ENCODE measurements around the gene MGAT4A.

MGAT4A gene

DNA sequence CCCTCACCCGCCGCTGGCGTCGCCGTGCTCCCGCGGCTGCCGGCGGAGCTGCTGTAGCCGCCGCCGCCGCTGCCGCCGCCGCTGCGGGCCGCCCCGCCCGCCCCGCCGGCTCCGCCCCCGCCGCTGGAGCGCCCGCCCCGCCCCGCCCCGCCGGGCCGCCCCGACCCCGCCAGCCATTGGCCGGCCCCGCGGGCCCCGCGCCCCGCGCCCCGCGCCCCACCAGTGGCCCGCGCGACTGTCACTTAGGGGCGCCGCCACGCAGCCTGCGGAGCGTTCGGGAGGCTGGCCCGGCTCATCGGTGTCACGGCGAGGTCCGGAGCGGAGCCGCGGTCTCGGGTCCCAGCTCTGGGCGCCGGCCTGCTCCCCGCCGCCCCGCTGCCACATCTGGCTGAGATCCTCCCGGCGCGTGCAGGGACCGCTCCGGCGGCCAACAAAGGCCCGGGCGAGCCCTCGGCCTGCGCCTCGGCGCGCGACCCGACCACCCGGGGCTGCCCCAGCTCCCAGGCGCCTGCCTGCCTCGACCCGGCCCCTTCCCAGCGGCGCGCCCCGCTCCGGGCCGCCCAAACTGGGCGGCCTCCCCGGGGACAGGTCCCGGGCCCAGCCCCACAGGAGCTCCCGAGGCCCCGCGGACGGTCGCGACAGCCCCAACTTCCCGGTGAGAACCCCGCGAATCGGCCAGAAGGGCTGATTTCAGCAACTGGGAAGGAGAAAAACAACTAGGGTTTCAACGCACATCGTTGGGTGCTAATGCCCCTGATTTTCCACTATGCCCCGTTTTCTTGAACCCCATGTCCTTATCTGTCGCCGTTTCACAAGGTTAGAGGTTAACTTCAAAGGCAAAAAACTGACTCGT, at the start of gene MGAT4A:
TSS of gene MGAT4A (minus strand) at position 92 of the 853 bp plus-strand sequence. CDS start 4,800 bp downstream, outside the sequence.
- no peak for DNase-seq

DNA sequence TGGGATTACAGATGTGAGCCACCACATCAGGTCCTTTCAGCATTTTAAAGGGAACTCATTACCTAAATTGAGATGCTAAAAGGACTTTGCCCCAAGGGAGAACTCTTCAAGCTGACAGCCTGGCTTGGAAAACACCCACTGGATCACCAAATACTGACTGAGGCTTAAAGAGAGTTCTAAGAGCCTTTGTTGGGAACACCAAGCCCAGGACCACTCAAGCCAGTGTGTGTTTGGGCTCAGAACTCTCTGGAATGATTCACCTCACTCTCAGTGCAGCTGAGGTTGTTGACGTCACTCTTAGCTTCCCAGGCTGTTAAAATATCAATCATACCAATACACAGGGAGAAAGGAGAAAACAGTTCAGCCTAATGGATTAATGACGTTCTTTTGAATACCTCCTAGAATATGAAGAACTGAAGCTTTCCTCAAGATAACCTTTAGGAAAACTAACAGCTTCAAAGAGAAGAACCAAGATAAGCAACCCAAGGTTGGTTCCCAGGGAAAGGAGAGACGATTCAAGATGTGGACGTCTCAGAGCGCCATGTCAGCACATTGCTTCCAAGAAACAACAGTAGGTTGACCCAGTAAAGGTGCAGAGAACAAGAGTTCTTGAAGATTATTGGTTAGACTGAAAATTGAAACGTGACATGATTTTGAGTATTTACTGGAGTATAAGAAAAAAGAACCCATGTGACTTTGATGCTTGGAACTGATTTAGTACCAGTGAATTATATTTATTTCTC, 48.0 kb upstream of the MGAT4A start:
- no peak for DNase-seq

DNA sequence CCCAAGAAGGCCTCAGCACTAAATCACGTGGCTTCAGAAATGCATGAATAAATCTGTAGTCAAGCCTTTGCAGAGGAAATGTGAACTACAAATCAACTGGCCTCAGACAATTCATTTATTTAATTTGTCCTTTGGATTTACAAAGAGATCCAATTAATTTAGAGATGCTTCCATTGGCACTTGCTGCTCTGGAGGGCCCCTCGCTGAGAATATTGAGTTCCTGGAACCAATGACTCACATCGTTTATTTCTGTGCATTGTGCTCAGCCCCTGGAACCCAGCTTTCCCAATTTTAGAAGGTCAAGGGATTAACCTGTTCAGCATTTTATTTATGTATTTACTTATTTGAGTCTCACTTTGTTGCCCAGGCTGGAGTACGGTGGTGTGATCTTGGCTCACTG, 47.2 kb upstream of the MGAT4A start:
- no peak for DNase-seq

DNA sequence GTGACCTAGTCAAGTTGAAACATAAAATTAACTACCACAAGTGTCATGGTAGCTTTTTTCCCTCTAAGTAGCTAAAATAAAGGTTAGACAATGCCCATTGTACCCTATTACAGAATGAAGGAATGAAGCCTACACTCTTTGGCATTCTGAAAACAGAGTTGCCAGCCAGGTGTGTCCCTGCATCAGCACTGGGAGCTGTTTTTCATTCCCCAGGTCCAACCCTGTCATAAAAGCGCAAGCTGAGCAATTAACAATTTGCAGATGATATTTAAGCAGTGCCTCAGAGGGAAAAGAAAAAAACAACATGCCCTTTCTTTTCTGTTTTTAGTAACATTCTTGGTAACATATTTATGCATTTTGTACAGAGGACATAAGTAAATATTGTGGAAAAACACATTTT, 46.8 kb upstream of the MGAT4A start:
- DNase-seq = no peak

DNA sequence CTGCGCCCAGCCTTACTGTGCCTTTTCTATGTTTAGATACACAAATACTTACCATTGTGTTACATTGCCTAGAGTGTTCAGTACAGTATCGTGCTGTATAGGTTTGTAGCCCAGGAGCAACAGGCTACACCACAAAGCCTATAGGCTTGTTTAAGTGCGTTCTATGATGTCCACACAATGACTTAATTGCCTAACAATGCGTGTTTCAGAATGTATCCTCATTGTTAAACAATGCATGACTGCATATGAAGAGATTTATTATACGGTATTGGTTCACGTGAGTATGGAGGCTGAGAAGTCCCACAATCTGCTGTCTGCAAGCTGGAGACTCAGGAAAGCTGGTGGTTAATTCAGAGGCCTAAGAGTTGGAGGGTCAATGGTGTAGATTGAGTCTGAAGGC, 46.1 kb upstream of the MGAT4A start:
- DNase-seq = no peak

DNA sequence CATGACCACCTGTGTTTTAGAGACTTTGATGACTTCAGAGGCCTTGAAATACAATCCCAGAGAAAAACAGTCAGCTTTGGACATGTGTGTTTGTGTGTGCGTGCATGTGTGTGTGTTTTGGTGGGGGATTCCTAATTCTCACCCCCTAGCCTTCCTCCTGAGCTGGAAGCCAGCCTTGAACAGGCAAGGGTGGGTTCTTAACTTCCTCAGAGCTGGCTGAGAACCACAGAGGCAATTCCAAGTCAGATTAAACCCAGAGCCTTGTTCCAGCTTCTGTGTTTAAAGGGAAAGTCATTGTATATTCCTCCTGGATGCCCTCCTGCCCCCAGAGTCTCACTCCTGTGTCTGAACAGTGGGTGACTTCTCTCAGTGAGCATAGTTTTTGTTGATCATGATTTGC, 45.2 kb upstream of the MGAT4A start:
- no peak for DNase-seq

DNA sequence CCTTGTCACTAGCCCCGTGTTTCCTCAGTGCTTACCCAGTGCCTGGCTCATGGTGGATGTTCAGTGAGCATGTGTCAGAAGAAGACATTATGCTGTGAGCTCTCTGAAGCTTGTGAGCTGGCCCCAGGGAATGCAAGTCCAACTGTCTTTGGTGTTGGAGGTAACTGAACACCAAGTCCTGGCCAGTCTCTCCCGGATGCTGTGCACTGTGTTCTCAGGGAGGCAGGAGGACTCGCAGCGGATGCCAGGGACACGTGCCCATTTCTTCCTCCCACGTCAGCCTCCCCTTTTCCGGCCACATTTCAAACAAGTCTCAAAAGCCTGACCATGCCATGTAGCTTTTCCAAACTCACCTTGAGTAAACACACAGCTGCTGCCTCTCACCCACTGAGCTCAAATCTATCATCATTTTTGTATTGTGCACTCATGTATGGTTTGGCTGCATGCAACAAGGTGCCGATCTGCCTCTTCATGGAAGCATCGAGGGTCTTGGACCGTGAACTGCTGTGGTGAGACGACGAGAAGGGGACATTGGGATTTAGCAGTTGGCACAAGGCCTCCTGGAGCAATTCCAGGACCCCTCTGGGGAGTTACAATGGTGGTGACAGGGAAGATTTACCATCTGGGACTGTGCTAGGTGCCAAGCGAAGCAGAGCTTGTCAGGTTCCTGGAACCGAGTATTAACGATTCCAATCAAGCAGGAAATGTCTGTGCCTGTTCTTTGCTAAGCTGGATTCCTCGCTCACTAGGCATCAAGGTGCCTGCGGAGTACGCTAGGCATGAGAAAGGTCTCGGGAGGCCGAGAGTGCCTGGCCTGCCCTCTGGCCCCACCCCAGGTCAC, 44.4 kb upstream of the MGAT4A start:
- no peak for DNase-seq

DNA sequence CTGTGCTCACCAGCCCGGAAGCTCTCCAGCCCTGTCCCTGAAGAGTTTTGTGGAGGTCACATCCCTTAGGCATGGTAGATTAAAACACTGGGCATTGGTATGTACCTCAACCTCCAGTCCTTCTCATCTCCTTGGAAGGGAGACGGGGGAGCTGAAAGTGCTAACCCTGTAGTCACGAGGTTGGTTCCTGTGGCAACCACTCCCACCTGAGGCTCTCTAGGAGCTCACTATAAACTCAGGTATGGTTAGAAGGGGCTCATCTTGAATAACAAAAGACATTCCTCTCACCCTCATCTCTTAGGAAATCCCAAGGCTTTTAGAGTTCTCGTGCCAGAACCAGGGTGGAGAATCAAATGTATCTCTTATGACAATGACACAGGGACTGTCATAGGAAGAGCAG, 43.0 kb upstream of the MGAT4A start:
- no peak for DNase-seq

DNA sequence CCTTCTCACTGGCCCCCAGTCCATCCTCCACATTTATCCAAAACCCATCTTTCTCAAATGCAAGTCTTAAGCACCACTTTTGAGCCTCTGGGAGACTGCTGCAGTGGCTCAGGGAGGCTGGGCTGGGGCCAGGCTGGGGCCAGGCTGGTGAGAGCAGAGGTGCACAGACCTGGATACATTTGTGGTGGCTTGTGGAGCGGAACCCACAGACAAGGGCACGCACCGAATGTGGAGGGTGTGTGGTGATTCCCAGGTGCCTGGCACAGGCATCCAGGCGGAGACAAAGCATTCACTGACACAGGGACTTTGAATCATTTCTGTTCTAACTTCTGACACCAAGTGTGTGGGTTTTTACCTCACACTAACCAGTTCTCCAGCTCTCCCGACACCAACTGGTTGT, 42.2 kb upstream of the MGAT4A start:
- DNase-seq = no peak

DNA sequence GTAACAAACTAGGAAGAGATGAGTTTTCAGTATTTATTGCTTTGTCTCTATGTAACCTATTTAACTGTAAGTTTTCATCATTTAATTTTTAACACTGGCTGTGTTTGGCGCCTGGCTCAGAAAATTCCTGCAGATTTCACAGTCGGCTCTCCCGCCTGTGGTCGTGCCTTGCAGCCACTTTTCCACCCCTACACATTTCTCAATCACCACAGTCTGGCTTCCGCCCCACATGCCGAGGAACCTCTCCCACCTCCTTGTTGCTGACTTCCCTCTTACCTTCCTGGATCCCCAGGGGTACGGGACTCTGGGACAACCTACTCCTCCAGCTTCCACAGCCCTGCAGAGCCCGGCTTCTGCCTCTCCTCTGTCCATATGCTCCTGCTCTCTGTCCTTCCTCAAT, 41.6 kb upstream of the MGAT4A start:
- no peak for DNase-seq

DNA sequence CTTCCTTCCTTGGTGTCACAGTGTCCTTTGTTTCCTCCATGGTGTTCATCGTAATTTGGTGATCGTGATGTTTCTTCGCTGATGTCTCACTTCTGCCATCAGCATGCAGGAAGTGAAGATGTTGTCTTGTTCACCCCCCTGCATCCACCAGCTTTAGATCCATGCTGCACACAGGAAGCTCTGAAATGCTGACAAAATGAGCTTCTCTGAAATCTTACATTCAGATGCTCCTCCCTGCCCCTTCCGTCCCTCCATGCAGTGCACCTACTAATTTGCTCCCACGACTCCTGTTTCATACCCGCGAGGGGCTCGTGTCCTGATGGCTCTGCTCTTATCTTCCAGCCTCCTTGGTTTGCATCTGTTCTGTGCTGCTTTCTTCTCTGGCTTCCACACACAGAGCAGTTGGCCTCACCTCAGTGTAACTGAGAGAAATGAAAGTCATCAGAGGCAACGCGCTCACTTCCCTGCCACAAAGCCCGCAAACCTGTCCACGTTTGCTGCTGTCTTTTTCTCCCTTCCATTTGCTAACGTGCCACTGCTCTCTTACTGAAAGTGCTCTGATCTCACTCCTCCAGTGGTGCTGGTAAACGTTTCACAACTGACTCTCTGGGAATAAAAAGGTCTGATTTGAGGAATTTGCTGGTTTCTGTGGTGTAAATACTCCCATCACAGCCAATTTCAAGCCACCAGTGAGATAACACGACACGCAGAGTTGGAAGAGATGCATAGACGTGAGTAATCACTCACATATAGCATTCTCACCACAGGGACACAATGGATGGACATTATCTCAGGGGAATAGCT, 41.0 kb upstream of the MGAT4A start:
- no peak for DNase-seq

DNA sequence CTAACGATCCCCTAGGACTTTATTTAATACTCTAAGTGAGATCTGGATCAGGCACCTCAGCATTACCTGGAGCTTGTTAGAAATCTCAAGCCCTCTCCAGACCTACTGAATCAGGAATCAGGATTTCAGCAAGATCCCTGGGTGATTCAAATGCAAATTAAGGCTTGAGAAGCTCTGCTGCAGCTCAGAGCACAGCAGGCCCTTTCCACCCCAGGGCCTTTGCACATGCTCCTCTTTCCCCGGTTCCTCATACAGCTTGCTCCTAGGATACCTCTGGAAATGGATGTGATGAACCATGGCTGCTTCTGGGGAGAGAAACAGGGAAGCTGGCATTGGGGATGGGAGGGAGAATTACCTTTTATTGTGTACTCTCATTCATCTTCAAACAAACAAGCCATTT, 40.3 kb upstream of the MGAT4A start:
- no peak for DNase-seq

DNA sequence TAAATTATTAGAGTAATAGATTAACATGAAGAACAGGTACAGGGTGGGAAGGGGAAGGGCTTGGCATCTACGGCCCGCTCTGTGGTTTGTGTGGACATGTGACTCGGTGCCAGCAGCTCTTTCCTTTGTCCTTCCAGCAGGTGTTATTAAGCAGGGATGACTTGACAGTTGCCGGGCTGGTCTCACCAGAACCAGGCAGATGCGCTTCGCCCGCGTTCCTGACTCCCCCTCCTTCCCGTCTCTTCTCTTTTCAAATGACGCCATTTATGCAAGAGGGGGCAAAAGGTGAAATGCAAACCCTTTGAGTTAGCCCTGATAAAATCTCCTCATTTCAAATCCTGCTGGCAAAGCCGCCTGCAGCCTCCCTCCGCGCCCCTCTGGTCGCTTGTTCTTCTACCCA, 38.9 kb upstream of the MGAT4A start:
- DNase-seq = no peak

DNA sequence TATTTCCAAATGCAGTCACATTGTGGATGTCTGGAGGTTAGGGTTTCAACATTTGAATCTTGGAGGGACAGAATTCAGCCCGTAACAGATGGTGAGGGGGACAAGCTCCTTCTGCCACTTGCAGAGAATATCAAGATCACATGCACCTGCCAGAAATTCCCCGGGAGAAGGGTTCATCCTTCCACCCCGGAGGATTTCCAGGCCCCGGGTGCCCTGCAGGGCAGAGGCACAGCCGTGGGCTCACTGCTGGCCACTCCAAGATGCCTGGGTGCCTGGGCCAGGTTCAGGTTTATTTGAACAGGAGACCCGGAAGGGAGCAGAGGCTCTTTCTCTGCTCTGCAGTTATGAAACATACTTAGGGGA, 38.2 kb upstream of the MGAT4A start:
- DNase-seq = no peak

DNA sequence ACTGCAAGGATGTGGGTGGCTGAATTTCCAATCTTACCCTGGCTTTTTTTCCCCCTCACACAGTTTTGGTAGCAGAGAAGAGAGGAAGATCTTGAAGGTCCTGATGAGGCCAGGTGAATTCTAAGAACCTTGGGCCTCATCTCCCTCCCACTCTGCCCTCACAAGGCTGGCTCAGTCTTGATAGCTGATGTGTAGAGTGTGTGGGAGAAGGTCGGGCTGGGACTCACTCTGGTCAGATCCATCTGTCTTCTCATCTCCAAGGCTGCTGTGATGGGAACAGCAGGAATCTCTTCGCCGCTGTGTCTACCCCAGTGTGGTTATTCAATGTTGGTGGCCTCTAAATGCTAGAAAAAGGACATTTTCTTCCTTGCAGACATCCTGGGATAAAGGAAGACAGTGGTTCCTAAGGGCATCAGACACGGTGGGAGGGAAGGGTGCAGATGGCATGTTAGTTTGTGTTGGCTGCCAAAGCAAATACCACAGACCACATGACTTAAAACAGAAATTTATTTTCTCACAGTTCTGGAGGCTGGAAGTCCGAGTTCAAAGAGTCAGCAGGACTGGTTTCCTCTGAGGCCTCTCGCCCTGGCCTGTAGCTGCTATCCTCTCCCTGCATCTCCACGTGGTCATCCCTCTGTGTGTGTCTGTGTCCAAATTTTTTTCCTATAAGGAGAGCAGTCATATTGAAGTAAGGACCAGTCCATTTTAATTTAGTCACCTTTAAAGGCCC, 37.6 kb upstream of the MGAT4A start:
- no peak for DNase-seq

DNA sequence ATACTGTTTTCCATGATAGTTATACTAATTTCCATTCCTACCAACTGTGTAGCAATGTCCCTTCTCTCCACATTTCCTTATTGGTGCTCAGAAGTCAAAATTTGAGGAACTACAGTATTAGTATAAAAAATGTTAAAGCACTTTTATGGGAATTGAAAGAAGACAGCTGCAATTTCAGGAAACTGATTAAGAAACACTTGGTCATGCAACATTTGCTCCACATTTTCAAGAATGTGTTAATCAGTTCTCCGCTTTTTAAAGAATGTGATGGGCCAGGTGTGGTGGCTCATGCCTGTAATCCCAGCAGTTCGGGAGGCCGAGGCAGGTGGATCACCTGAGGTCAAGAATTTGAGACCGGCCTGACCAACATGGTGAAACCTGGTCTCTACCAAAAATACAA, 33.6 kb upstream of the MGAT4A start:
- DNase-seq = no peak

DNA sequence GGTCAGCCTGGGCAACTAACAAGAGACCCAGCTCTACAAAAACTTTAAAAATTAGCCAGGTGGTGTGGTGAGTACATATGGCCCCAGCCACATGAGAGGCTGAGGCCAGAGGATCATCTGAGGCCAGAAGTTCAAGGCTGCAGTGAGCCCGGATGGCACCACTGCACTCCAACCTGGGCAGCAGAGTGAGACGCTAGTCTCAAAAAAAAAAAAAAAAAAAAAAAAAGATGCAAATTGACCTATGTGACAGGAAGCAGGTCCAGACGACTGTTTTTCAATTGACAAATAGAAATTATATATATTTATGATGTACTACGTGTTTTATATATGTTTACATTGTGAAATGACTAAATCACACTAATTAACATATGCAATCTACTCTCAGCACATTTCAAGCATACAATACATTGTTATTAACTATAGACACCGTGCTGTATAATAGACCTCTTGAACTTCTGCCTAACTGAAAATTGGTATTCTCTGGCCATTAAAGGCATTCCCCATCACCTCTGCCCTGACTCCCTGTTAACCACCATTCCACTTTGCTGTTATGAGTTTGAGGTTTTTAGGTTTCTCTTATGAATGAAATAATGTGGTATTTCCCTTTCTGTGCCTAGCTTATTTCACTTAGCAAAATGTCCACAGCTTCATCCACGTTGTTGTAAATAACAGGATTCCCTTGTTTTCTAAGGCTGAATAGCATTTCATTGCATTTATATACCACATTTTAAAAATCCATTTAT, 32.4 kb upstream of the MGAT4A start:
- no peak for DNase-seq

DNA sequence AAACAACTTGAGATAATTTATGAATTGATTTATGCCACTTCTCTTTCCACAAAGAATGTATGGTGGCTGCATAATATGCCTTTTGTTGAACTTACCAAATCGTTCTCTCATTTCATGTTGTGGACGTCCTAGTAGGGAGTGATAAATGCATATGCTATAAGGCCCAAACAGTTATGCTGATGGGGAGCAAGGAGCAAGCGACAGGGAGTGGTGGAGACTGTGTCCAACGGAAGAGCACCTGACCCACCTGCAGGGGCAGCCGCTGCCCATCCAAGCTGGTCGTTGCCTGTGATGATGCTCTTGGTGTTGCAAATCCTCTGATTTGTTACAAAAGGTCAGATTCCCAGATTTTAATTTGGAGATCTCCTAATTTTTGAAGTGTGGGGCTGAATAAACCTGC, 31.0 kb upstream of the MGAT4A start:
- no peak for DNase-seq

DNA sequence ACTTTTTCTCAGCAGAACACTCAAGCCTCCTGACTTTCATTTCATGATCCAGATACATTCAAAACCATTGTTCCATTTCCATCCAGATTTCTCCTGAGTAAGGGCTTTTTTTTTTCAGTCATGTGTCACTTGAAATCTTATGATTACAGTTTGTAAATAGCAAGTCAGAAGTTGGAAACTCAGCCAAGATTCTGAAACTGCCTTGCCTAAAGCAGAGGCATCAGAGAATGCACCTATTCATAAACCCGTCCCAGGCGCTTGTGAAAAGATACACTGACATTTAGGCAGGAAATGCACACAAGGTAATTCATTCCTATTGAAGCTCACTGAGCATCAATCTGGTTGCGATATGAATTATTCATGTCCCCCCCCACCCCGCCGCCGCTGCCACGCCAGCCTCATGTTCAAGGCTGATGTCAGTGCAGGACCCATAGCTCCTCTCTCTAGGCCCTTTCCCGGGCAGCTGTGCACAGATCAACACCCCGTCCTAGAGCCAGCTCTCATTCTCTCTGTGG, 30.4 kb upstream of the MGAT4A start:
- no peak for DNase-seq

DNA sequence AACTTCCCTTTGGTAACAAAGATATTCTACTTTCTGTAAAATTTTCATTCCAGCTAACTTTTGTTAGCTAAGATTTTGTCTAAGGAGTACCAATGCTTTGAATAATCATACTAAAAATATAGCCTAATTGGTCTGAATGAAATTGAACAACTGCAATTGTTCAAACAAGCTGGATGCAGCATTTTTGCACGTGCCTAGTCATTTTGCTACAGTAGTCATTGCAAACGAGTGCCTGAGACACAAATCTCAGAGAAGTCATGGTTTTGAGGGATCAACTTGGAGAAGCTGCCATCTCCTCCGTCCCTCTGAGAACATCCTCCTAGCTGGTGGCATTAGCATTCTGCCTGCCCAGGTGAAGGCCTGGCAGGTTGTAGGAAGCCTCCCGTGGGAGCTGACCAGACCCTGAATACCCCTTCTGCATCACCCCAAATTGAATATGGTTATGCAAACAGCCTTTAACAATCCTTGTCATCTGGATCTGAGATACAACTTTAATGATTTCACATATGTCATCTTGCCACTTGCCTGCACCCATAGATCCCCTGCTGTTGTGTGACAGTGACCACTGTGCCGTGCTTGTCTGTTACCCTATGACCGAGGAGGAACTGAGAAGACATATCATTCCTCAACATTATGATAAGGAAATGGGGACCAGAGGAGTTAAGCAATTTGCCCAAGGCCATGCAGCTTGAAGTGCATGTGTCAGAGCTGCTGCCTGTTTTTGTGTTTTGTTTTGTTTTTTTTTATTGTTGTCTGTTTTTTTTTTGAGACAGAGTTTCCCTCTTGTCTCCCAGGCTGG, 29.1 kb upstream of the MGAT4A start:
- DNase-seq = no peak
